Glutamatergic neuron (in vitro differentiated cells): ENCODE results near the gene GPR25. TPM values are rescaled to one million over a fixed set of nuclear protein-coding genes. Genes with fewer than 3 reads are reported as not detected.

Experiments used
- DNase-seq: peaks from one replicate; pipeline ENCODE4 v3.0.0; 2022
- H3K27ac Mint-ChIP-seq: one replicate; pipeline ENCODE4 v1.8.0; 2020; ENCODE audit warnings: mild to moderate bottlenecking, mixed read lengths, inconsistent platforms; ENCODE audit not compliant: unreplicated experiment
- H3K27me3 Mint-ChIP-seq: one replicate; pipeline ENCODE4 v1.8.0; 2020; ENCODE audit warnings: mild to moderate bottlenecking, moderate library complexity, mixed read lengths, inconsistent platforms; ENCODE audit not compliant: unreplicated experiment
- H3K36me3 Mint-ChIP-seq: one replicate; pipeline ENCODE4 v1.8.0; 2020; ENCODE audit warnings: mild to moderate bottlenecking, mixed read lengths, inconsistent platforms; ENCODE audit not compliant: unreplicated experiment
- H3K4me1 Mint-ChIP-seq: one replicate; pipeline ENCODE4 v1.8.0; 2020; ENCODE audit warnings: mild to moderate bottlenecking, low read depth, mixed read lengths, inconsistent platforms; ENCODE audit not compliant: unreplicated experiment
- H3K4me3 Mint-ChIP-seq: one replicate; pipeline ENCODE4 v1.8.0; 2020; ENCODE audit warnings: mild to moderate bottlenecking, mixed read lengths, inconsistent platforms; ENCODE audit not compliant: unreplicated experiment
- H3K9me3 Mint-ChIP-seq: one replicate; pipeline ENCODE4 v1.8.0; 2020; ENCODE audit warnings: mild to moderate bottlenecking, moderate library complexity, mixed read lengths, inconsistent platforms; ENCODE audit not compliant: unreplicated experiment
- total RNA-seq: library from RNA; stranded (reverse); fragmentation: NEBNext Ultra II Directional; extraction: Animal tissue kit (Norgen Biotek cat#: 25700); gene quantifications from one replicate; pipeline ENCODE4 v1.2.1, GENCODE V29; 2021; ENCODE audit not compliant: unreplicated experiment
- TF ChIP-seq, protein P1 (sequence below): fragments of 200-600 bp; sonication (generic); IDR thresholded peaks from one replicate; pipeline ENCODE4 v1.5.0; 2021; ENCODE audit not compliant: partially characterized antibody, unreplicated experiment

GPR25 gene
- total RNA-seq, 1 donor from 2014 or later, result not detected

DNA sequence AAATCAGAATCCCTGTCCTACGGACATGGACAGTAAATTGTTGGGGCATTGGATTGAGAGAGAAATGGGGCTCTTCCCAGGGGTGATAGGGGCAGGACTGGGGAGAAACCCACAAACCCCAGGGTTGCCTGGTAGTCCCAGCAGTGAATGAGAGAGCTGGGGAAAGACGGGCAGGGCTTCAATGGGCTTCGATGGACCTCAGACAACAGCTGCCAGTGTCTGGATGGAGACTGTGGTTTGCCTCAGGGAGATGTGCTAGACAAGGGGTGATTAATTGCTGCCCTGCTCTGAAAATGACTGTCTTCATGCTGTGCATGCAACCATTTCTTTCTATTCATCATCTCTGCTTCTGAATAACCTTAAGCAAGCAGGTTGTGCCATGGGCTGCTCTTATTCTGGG lies 7.4 kb downstream of the GPR25 start:
- Mint-ChIP-seq H3K36me3 (no peaks in the 10 kb centered on the region), H3K27ac (no peak overlapping the region), H3K27me3 (no peaks in the 10 kb centered on the region), H3K4me3 (no peak overlapping the region), H3K4me1 (no peaks in the 10 kb centered on the region), H3K9me3 (no peaks in the 10 kb centered on the region)
- no peak for DNase-seq
- TF ChIP-seq, protein P1, sequence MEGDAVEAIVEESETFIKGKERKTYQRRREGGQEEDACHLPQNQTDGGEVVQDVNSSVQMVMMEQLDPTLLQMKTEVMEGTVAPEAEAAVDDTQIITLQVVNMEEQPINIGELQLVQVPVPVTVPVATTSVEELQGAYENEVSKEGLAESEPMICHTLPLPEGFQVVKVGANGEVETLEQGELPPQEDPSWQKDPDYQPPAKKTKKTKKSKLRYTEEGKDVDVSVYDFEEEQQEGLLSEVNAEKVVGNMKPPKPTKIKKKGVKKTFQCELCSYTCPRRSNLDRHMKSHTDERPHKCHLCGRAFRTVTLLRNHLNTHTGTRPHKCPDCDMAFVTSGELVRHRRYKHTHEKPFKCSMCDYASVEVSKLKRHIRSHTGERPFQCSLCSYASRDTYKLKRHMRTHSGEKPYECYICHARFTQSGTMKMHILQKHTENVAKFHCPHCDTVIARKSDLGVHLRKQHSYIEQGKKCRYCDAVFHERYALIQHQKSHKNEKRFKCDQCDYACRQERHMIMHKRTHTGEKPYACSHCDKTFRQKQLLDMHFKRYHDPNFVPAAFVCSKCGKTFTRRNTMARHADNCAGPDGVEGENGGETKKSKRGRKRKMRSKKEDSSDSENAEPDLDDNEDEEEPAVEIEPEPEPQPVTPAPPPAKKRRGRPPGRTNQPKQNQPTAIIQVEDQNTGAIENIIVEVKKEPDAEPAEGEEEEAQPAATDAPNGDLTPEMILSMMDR, result no peak

DNA sequence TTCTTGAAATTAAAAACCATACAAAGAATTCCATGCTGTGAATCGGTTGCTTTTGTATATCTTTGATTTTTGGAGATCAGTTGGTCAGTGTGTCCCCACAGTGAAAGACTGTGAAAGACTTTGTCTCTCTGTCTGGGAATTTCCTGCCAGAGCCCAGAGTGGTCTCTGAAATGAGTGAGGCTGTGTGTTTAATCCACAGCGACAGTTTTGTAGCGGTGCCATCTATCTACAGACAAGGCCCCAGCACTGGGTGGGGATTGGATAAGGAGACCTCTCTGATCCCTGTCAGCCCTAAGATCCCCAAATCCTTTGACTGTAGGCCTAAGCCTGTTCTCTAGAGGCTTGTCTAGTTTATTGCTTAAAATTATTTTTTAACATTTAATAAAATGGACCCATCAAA lies 10.3 kb downstream of the GPR25 start:
- no peaks in the 10 kb centered on the region for H3K9me3 Mint-ChIP-seq
- H3K36me3 Mint-ChIP-seq, result no peaks in the 10 kb centered on the region
- no peak for DNase-seq
- no peak overlapping the region for H3K27ac Mint-ChIP-seq
- H3K4me1 Mint-ChIP-seq, result peaks cover 3% of the 10 kb centered on the region
- no peak overlapping the region for H3K4me3 Mint-ChIP-seq
- TF ChIP-seq, protein P1, result no peak
- peaks cover 3% of the 10 kb centered on the region for H3K27me3 Mint-ChIP-seq

DNA sequence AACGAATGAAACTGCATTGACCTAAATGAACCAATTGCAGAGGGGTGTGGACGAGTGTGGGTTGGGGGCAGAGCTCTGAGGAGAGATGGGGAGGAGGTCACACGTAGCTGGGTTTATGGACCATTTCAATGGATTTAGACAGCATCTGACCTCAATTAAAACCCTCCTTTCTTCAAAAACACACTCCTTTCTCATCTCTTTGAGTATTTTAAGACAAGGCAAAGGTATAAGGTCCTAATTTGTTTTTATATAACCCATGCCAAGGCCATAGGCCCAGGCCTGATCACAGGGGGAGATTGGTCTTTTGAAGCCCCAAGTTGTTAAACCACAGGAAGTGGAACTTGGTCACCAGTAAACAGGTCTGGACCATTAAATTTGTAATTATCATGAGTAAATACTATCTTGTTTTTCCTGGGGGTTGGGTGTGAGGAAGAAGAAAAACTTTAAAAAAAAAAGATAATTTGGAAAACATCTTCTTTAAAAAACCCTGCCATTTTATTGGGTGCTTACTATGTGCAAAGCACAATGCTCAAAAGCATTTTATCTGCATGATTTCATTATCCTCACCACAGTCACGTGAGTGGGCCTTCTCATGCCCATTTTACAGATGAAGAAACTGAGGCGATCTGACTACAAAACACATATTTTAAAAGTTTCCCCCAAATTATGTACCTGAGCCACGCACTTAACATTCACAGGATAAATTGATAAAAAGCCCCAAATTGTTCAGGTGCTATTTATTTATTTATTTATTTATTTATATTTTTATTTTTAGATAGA lies 13.0 kb downstream of the GPR25 start:
- no peaks in the 10 kb centered on the region for H3K9me3 Mint-ChIP-seq
- H3K4me3 Mint-ChIP-seq, result no peak overlapping the region
- TF ChIP-seq, protein P1, result no peak
- H3K36me3 Mint-ChIP-seq, result no peaks in the 10 kb centered on the region
- no peak for DNase-seq
- H3K27ac Mint-ChIP-seq, result no peak overlapping the region
- peaks cover 3% of the 10 kb centered on the region for H3K27me3 Mint-ChIP-seq
- H3K4me1 Mint-ChIP-seq, result peaks cover 3% of the 10 kb centered on the region

DNA sequence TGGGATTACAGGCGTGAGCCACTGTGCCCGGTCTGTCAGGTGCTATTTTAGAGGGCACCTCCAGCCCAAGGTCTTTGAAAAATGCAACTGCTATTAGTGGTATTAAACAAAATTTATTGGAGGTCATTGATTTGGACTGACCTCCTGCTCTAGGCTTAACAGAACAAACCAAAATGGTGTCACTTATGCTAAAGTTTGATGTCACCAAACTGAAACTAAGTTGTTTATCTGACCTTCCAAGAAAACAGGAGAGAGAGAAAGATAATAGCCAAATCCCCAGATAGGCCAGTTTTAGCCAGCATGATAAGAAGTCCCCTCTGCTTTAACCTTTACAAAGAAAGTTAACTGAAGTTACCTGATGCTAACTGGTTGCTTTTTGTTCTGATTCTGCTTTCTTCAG lies 13.8 kb downstream of the GPR25 start:
- no peak overlapping the region for H3K4me3 Mint-ChIP-seq
- H3K9me3 Mint-ChIP-seq, result no peaks in the 10 kb centered on the region
- TF ChIP-seq, protein P1, result no peak
- H3K4me1 Mint-ChIP-seq, result peaks cover 3% of the 10 kb centered on the region
- no peak for DNase-seq
- no peak overlapping the region for H3K27ac Mint-ChIP-seq
- peaks cover 3% of the 10 kb centered on the region for H3K27me3 Mint-ChIP-seq
- no peaks in the 10 kb centered on the region for H3K36me3 Mint-ChIP-seq

DNA sequence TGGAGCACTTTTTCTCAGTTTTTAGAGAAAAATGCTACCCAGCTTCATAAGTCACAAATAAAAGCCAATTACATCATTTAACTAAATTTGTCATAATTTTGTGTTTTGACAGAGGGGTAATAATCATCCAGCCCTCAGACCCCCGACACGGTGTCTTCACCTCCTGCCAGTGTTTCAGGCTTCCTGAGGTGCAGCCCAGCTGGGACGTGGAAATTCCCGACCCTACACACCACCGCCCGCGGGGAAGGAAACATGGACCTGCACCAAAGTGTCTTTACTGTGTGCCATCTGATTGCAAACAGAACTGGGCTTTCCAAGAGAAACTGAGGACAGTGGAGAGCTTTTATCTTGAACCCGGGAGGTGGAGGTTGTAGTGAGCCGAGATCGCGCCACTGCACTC lies 14.3 kb downstream of the GPR25 start:
- no peaks in the 10 kb centered on the region for H3K9me3 Mint-ChIP-seq
- DNase-seq, result no peak
- TF ChIP-seq, protein P1, result no peak
- no peaks in the 10 kb centered on the region for H3K36me3 Mint-ChIP-seq
- peaks cover 6% of the 10 kb centered on the region for H3K4me1 Mint-ChIP-seq
- peaks cover 3% of the 10 kb centered on the region for H3K27me3 Mint-ChIP-seq
- H3K4me3 Mint-ChIP-seq, result no peak overlapping the region
- no peak overlapping the region for H3K27ac Mint-ChIP-seq
